MM.1S (cell line): ENCODE measurements around the gene CATSPERZ.

ENCODE experiments used
- DNase-seq: peaks from one replicate; pipeline ENCODE4 v3.0.0-alpha.2; 2015
- H2AFZ ChIP-seq: fragments of 300-600 bp; sonication (generic); 2 replicates; pipeline ENCODE4 v1.6.0; 2016; ENCODE audit warnings: antibody characterized with exemption, low read length
- H3F3A ChIP-seq: fragments of 300-600 bp; sonication (generic); 2 replicates; pipeline ENCODE4 v1.6.1; 2016; ENCODE audit warnings: mild to moderate bottlenecking, antibody characterized with exemption, low read length, moderate library complexity, mixed read lengths; ENCODE audit not compliant: insufficient read depth
- H3K27ac ChIP-seq: fragments of 300-600 bp; sonication (generic); 2 replicates; pipeline ENCODE4 v1.5.1; 2016; ENCODE audit warnings: mild to moderate bottlenecking, low read length
- H3K27me3 ChIP-seq: fragments of 300-600 bp; sonication (generic); replicated peaks from 2 replicates; pipeline ENCODE4 v1.6.0; 2016; ENCODE audit warnings: low read length; ENCODE audit not compliant: insufficient read depth
- H3K36me3 ChIP-seq: fragments of 300-600 bp; sonication (generic); replicated peaks from 2 replicates; pipeline ENCODE4 v1.6.1; 2016; ENCODE audit warnings: mild to moderate bottlenecking, low read length, mixed read lengths; ENCODE audit not compliant: insufficient read depth
- H3K4me1 ChIP-seq: fragments of 300-600 bp; sonication (generic); 2 replicates; pipeline ENCODE4 v1.6.1; 2016; ENCODE audit warnings: low read length, mixed read lengths
- H3K4me2 ChIP-seq: fragments of 300-600 bp; sonication (generic); 2 replicates; pipeline ENCODE4 v1.6.0; 2016; ENCODE audit warnings: low read depth, low read length
- H3K4me3 ChIP-seq: fragments of 300-600 bp; sonication (generic); 2 replicates; pipeline ENCODE4 v1.5.1; 2016; ENCODE audit warnings: low read length, mixed read lengths
- H3K79me2 ChIP-seq: fragments of 300-600 bp; sonication (generic); 2 replicates; pipeline ENCODE4 v1.6.1; 2016; ENCODE audit warnings: mixed run types, low read length, mixed read lengths
- H3K9ac ChIP-seq: fragments of 300-600 bp; sonication (generic); 2 replicates; pipeline ENCODE4 v1.6.1; 2016; ENCODE audit warnings: low read length, mixed read lengths
- H3K9me2 ChIP-seq: fragments of 300-600 bp; sonication (generic); replicated peaks from 2 replicates; pipeline ENCODE4 v1.6.1; 2016; ENCODE audit warnings: mild to moderate bottlenecking, low read length, mixed read lengths; ENCODE audit not compliant: insufficient read depth
- H3K9me3 ChIP-seq: fragments of 300-600 bp; sonication (generic); replicated peaks from 2 replicates; pipeline ENCODE4 v1.6.1; 2016; ENCODE audit warnings: mild to moderate bottlenecking, low read length, mixed read lengths; ENCODE audit not compliant: insufficient read depth
- H4K20me1 ChIP-seq: fragments of 300-600 bp; sonication (generic); 2 replicates; pipeline ENCODE4 v1.6.1; 2016; ENCODE audit warnings: mild to moderate bottlenecking, low read length, moderate library complexity, mixed read lengths; ENCODE audit not compliant: insufficient read depth
- CTCF ChIP-seq: fragments of 300-600 bp; sonication (generic); IDR thresholded peaks from 2 replicates; pipeline ENCODE4 v1.5.1; 2016; ENCODE audit warnings: antibody characterized with exemption, low read length, mixed read lengths
- EZH2 ChIP-seq: fragments of 300-600 bp; sonication (generic); optimal IDR thresholded peaks from 2 replicates; pipeline ENCODE3; 2017; ENCODE audit warnings: low read depth, mild to moderate bottlenecking, antibody characterized with exemption, low read length, mixed read lengths
- EZH2phosphoT487 ChIP-seq: fragments of 300-600 bp; sonication (generic); IDR thresholded peaks from 2 replicates; pipeline ENCODE4 v1.6.1; 2018; ENCODE audit warnings: antibody characterized with exemption, low read length

CATSPERZ gene

GRCh38 chr11:64268025-64268892 is 31.9 kb upstream of the CATSPERZ start:
- Histone ChIP-seq H3K4me1 (0 out of 2 replicates have a peak, but pooled peaks cover 5% of the 10 kb centered on the region), H4K20me1 (no peaks in the 10 kb centered on the region), H3K27me3 (no peaks in the 10 kb centered on the region), H2AFZ (peak overlapping the region; percentile 73; the same call in 1 of the 2 replicates), H3K27ac (peak overlapping the region; percentile 83; the same call in 1 of the 2 replicates), H3K4me2 (peak overlapping the region; percentile 83), H3K9me3 (no peaks in the 10 kb centered on the region), H3K36me3 (no peaks in the 10 kb centered on the region), H3F3A (peaks cover 26% of the 10 kb centered on the region), H3K4me3 (peak overlapping the region; percentile 80), H3K9me2 (no peaks in the 10 kb centered on the region), H3K79me2 (peaks cover 11% of the 10 kb centered on the region; the same call in 1 of the 2 replicates), H3K9ac (peak overlapping the region; percentile 84; the same call in 1 of the 2 replicates)
- no peak for DNase-seq
- no peak for TF ChIP-seq EZH2
- TF ChIP-seq CTCF, result no peak
- TF ChIP-seq EZH2phosphoT487, result no peak

GRCh38 chr11:64268893-64269539 is 31.1 kb upstream of the CATSPERZ start:
- Histone ChIP-seq H2AFZ (peak overlapping the region; percentile 73), H3K27ac (peak overlapping the region; percentile 83)
- DNase-seq, result peak; percentile 54

More at GRCh38 chr11:64268893-64269539, 31.1 kb upstream of the CATSPERZ start:
- no peaks in the 10 kb centered on the region for H3K36me3 ChIP-seq
- H3K79me2 ChIP-seq, result peaks cover 11% of the 10 kb centered on the region; the same call in 1 of the 2 replicates
- peak overlapping the region; percentile 80 for H3K4me3 ChIP-seq
- TF ChIP-seq CTCF (no peak), EZH2phosphoT487 (no peak), EZH2 (no peak)
- H3K4me1 ChIP-seq, result 0 out of 2 replicates have a peak, but pooled peaks cover 5% of the 10 kb centered on the region
- H3F3A ChIP-seq, result peaks cover 26% of the 10 kb centered on the region
- no peaks in the 10 kb centered on the region for H3K9me3 ChIP-seq
- H3K9me2 ChIP-seq, result no peaks in the 10 kb centered on the region
- peak overlapping the region; percentile 83 for H3K4me2 ChIP-seq
- no peaks in the 10 kb centered on the region for H4K20me1 ChIP-seq
- peak overlapping the region; percentile 84 for H3K9ac ChIP-seq
- no peaks in the 10 kb centered on the region for H3K27me3 ChIP-seq
